ENCODE measurements around the gene GPHN.

- TF ChIP-seq CTCF (IDR thresholded peaks at IDR 0.05; ENCODE audit: low read length) (no peak), EZH2 (IDR thresholded peaks at IDR 0.05; ENCODE audit: borderline replicate concordance, low read length) (no peak)
Measured at GRCh38 chr14:67187826-67188225, 679.9 kb downstream of the GPHN start.
